NCI-H1436 (cell line): Measurements from ENCODE around the gene C1orf198.

Experiments
- DNase-seq: peaks from one replicate; lab custom pipeline; 2025; lab: John Stamatoyannopoulos, UW

Gene C1orf198

DNA sequence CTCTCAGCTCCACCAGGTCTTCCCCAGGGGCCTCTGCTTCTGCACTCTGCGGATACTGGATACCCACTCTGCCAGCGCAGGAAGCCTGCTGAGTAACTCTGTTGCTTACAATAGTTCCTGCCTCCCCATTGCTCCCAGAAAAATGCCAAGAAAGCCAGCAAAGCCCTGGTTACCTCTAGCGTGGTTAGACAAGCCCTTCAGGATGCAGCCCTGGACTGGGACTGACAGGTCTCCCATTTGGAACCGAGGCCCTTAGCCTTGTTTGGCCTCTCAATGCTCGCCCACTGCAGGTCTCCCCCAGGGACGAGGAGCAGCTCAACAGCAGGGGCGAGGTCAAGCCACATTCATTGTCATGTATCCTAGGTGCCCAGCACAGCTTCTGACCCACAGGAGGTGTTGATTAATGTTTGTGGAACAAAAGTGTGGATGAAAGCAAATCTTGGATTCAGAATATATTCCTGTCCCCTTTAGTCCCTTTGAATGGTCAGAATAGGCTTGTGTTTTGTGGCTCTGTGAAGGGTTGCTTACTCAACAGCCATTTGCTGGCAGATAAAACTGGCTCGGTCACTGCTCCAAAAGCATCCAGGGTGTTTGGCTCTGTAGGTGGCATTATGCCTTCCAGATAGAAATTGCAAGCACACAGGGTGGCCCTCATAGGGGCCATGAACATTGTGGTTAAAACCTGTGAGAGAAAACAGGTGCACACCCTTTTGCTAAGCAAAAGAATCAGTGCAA lies 58.9 kb downstream of the C1orf198 start:
- DNase-seq, result no peak

DNA sequence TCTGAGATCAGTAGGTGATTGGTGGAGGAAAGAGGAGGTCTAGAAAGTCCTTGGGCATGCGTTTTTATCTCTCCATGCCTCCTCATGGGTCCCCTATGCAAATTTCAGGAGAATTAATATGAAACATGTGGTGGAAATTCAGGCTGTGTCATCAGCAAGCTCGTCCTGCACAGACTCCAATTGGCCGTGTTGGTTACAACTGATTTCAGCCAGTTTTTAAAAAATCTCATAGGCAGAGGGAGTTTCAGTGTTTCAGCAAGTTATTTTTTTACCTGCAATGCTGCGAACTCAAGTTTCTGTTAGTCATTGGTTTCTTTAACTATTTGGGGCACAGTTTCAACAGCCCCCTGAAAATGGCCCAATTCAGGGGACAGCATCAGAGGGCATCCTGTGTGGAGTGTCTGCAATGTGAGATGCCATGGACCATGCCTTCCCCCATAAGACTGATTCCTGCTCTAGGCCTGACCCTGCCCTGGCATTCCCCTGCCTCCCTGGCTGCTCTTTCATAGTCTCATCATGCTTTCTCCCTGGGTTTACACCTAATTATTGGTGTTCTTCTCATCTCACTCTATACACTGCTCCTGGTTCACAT lies 59.9 kb downstream of the C1orf198 start:
- DNase-seq, result no peak

DNA sequence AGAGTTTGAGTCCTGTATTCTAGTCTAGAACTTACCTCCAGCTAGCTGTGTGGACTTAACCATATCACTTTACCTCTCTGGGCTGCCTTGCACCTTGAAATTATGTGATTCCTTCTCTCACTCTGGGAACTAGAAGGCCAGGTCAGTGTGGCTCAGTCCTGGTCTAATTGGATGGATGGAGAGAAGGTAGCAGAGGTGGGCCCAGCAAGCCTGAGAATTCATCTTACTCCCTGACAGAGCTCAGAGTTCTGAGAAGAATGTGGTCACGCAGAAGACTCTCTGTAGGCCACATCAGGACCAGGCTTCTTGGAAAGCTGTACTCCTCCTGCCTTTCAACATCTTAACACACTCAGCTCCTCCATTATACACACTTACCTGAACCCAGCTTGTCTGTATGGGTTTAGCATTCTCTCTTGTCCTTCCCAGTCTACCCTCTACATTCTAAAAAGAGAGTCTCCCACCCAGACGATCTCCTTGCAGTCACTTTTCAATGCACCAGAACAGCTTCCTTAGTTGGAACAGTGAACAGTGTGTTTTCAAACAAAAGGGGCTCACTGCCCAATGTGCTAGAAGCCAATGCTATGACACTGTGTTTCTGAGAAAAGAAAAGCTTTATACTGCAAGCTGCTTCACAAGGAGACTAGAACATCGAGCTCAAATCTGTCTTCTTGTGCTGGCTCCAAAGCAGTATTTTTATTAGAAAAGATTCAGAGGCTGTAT lies 60.6 kb downstream of the C1orf198 start:
- no peak for DNase-seq

DNA sequence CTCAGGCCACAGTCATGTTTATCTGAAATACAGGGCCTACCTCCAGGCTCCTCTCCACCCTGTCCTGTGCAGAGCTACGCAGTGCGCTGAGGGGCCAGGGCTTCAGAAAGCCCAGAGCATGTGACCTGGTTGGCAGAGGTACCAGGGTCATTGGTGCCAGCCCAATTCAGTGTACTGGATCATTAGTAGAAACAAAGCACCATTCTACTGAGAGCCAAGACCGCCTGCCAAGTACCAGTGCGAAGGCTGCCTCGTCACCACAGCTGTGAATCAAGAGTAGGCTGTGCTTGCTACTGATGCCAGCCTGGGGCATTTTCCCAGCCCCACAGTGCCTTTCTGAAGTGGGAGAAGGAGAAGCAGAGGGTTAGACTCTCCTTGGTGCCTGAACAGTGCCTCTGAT lies 61.3 kb downstream of the C1orf198 start:
- no peak for DNase-seq

DNA sequence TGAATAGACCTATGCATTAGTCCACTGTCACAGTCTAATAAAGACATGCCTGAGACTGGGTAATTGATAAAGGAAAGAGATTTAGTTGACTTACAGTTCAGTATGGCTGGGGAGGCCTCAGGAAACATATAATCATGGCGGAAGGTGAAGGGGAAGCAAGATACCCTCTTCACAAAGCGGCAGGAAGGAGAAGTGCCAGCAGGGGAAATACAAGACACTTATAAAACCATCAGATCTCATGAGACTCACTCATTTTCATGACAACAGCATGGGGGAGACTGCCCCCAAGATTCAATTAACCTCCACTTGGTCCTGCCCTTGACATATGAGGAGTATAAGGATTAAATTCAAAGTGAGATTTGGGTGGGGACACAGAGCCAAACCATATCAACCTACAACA lies 61.8 kb downstream of the C1orf198 start:
- no peak for DNase-seq

DNA sequence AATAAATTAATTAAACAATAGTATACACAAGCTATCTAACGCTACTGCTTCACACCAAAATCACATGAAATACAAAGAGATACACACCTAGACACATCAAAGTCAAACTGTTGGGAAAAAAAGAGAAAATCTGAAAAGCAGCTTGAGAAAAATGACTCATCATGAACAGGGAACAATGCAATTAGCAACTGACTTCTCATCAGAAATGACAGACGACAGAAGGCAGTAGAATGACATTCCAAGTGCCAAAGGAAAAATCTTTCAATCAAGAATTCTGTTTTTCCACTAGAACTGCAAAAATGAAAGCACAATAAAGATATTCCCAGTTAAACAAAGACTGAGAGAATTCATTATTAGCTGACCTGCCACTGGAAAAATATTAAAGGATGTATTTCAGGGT lies 63.9 kb downstream of the C1orf198 start:
- DNase-seq, result no peak

DNA sequence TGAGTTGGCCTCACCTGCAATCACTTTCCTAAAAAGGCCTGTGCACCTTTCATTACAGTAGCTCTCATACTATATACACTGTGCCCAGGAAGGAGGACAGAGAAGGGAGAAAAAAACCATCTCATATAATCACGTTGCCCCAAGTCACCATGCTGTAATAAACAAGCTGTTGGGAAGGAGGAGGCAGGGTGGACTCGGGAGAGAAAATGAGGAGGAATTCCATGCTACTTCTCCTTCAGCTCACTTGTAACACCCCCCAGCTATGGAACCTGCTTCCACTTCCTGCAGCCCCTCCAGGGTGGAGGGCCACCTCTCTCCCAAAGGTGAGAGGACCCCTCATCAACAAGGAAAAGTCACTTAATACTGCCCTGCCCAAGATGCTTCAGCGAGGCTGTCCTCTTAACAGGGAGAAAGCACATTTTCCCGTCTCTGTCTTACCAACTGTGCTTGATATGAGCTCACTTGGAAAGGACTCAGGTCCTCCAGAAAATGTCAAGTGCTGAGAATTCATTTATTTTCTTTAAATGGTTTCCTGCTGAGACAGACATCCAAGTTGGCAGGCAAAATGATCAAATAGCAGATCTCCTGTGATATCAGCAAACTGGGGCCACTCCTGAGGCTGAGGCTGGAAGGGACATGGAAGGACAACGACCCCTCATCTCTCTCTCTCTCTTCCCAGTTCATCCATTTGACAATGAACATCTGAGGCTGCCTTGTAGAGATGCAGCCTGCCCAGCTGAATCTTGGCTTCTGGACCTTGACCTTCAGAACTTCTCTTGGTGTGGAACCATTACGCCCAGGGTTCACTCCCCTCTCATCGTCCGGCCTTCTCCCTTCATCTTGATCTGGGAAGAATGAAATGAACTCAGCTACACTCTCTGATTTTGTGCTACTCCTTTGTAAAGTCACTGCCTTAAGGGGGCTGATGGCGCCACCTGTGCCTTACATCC lies 67.2 kb downstream of the C1orf198 start:
- no peak for DNase-seq

DNA sequence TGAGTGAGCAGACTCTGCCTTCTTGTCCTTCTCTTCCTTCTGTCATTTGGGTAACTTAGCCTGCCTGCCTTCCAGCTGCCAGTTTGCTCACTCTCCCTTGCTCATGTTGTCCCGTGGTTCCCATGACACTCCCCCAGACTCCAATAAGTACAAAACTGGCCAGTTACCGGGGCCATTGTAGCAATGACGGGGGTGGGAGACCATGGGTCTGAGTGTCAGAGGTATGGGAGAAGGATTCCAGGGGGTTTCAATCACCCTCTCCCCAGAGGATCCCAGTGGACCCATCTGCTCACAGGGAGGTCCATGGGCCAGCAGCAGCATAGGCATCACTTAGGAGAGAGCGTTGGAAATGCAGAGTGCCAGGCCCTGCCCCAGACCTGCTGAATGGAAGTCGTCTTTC lies 69.8 kb downstream of the C1orf198 start:
- DNase-seq, result no peak

DNA sequence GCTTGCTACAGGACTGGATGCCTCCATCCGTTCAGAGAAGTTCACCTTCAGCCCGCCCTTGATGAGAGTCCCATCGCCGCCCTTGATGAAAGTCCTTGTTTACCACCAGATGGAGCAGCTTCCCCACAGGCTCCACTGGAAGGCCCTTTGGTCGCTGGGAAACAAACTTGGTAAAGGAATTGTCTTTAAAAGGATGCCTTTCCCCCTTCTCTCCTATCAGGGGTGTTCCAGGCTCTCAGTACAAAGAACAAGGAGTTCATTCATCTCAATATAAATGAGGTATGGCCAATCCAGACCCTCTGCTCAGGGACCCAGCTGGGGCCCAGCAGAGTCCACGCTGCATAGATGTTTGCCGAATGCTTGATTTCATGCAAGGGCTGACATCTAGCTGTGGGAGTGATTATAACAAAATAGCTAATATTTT lies 70.4 kb downstream of the C1orf198 start:
- no peak for DNase-seq

DNA sequence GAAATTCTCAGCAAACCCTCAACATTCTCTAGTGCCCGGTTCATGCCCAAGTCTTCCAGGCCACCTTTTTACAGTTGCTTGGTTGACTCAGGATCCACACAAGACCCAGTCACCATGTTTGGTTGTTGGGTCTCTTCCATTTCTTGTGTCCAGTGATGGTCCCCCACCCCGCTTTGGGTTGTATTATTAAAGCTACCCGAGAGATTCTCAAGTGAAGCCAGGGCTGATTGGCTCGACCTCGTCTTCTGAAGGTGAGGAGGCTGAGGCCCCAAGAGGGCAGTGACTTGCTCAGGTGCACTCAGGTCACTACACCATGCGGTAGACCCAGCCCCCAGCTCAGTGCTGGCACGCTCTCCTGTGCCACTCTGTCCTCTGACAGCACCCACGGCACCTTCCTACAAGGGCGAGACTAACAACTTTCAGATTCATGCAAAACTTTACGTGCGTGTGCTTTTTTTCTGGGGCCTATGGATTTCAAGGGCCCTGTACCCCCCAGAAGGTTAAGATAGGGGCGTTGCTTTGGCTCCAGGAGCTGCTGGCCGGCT lies 70.9 kb downstream of the C1orf198 start:
- no peak for DNase-seq

DNA sequence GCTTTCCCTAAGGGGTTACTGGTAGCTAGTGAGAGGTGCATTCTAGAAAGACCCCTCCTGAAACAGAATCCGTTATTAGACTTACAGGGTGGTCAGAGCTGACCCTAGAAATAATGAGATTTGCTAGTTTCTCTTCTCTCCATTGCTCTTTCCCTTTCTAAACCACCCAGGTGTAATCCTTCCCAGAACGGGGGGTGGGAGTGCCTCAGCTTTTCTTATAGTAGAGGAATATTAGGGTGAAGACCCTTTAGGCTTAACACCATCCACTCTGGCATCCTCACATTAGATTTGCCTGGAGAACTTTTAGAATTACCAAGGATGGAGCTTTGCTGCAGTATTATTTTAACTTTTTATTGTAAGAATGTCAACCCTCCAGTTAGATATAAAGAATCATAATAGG lies 71.7 kb downstream of the C1orf198 start:
- no peak for DNase-seq

DNA sequence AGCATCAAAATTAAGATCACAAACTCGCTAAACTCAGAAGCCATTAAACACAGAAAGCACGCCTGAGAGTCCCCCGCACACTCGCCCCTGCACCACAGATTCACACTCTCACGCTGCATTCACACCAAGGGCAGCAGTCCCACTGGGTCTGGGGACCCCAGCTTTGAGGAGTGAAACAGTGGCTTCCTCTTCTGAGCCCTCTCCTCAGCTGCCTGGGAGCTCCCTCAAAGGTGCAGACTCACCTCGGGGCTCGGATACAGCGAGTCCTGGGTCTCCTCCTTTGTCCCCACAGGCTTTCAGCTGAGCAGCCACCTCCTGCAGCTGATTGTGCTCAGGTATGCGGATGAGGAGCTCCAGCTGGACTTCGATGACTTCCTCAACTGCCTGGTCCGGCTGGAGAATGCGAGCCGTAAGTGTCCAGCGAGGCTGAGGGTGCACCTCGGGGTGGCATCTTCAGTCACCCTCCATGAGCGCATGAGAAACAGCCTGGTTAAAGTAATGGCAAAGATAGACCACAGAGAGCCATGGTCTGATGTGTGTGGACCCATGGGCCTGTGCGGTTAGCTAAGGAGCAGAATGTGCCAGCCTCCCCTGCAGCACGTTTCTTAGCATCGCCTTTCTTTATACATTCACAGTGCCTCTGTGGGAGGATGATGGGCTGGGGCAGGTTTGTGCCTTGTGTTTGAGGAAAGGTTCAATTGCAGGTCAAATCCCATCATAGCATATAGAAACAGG lies 73.3 kb downstream of the C1orf198 start:
- no peak for DNase-seq

DNA sequence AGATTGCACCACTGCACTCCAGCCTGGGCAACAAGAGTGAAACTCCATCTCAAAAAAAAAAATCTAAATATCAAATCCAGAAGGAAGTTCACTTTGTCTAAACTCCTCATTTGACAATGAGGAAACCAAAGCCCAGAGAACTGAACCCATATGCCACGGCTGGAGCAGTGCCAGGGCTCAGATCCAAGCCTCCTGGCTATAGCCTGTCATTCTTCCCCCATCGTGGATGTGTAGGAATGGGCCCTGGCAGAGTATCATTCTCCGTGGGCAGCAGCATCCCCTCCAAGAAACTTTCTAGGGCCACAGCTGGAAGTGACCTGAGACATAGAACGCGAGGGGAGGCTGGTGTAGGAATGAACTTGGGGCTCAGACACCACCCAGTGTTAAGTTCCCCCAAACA lies 73.9 kb downstream of the C1orf198 start:
- DNase-seq, result no peak

DNA sequence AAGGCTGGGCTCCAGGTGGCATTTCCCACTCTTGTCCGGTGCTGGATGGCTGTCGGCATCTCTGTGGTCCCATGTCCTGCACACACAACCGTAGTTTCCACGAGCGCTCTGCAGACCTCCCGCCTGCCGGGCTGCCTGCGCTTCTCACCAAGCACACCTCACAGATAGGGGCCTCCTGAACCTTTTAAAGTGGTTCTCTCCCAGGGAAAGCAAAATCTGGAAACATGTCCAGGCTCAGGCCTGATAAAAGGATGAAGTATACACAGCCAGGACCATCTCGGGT lies 74.9 kb downstream of the C1orf198 start:
- no peak for DNase-seq

DNA sequence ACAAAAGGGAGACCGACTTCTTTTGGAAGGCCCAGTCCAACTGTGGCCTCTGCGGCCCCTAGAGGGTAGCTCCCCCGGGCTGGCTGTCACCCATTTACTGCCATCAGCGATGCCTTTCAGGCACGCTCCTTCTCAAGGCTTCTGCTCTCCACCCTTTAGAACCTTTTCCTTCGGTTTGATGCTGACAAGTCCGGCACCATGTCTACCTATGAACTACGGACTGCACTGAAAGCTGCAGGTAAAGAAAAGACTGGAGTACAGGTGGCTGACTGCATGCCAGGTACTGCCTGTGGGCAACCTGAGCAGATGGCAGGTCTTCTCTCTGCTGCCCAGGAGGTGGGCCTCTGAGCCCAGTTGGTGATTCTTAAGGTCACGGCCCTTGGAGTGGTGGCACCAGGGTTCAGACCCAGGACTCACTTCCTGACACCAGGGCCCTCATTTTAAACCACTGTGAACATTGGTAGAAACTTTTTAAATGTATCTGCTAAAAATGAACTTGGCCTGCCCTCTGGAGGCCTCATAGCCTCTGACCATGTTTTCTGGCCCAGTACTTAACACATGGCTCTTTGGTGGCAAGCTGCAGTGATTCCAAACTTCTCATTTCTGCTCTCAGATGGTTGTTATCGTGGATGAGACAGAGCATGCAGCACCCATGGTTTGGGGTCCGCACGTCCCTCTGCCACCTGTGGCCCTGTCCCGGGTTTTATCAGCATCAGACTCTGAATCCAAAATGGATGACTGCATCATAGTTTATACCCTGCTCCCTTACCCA lies 75.4 kb downstream of the C1orf198 start:
- DNase-seq, result no peak

DNA sequence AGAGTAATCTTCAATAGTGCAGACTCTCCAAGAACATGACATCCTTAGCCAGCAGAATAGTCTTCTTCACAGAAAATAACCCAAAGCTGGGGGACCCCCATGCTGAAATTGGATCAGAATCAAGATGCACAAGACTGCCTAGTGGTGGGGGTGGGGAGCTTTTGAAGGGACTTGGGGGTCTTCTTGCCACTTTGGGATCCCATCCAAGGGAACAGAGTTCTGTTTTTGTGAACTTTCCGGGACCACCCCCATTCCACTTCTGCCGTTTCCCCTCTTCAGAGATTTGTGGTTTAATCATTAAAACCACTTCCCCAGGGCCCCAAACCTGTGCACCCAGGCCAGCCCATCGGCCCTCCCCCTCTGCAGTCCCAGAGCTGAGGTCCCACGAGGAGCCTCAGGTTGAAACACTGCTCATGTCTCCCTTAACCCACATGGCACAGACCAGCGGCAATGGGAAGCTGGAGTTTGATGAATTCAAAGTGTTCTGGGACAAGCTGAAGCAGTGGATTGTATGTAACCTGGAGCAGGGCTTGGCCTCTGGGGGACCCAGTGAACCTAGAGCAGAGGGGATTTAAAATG lies 76.2 kb downstream of the C1orf198 start:
- DNase-seq, result no peak

DNA sequence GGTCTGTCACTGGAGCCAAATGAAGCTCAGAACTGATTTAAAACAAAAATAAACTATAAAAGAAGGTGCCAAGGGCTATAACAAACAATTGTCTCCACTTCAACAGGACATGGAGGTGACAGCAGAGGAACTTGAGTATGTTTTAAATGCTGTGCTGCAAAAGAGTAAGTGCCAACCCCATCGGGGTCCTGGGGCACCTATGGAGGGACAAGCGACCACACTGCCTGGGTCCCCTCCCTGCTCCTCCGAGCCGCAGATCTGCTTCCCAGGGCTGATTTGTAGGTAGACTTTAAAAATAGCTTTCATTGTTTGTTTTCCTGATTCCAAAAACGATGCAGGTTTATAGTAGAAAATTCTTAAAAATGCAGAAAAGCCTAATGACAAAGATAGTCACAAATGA lies 78.3 kb downstream of the C1orf198 start:
- DNase-seq, result no peak

DNA sequence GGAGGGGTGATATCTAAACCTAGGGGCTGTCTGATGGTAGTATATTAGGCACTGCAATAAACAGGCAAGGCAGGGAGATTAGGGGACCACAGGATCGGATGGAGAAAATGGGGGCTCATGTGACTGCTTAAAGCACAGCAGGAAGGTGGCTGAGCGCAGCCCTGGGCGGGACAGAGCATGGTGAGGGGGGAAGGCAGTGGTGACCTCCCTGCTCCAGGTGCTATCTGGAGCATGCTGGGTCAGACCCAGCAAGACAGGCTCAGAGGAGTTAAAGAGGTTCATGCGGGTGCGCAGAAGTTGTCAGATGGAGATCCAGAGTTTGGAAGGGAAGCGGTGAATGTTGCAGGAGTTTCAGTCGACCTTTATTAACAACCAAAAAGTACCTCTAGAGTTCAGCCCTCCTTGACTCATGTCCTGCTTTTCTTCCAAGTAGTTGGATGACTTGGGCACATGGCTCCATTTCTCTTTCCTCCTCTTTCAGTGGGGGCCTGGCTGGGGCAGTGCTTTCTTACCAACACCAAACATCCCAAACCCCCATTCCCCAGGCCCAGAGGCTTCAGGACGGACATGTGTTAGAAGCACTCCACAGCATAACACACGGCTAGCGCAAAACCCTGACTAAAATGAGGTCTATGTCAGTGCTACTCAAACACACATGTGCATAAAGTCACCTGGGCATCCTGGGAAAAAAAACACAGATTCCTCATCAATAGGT lies 79.6 kb downstream of the C1orf198 start:
- DNase-seq, result no peak

DNA sequence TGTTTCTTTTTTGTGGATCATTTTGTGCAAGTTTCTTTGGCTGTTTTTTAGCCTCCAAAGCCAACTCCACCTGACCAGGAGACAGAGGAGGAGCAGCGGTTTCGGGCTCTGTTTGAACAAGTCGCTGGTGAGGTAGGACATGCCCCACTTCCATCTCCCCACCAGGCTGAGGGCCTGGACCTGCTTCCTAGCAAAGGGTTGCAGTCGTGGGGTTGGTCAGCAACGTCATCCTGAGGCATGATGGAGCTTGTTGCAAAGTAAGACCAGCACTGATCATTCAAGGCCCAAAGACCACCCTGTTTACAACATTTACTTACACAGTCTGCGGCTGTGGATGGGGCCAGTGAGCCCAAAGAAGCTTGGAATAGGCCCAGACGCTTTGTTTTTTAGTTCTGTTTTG lies 80.8 kb downstream of the C1orf198 start:
- DNase-seq, result no peak
